GM21528 (cell line): ENCODE data around the gene NKAP.
"Not testable (repeated sequence)": the region's sequence is repeated elsewhere in the genome, so short reads cannot be mapped to it uniquely, and the experiment has no call there.

Experiments
- ATAC-seq: cut with Tn5 transposase; IDR thresholded peaks from one replicate; pipeline ENCODE4 v1.9.1; 2021; ENCODE audit warnings: mild to moderate bottlenecking, moderate library complexity; ENCODE audit not compliant: unreplicated experiment, low FRiP score

NKAP gene

GRCh38 chrX:119943185-119943988 lies at the start of gene NKAP:
Gene NKAP, minus strand, starts transcription at chrX:119943751. Its CDS starts 146 bp downstream, at chrX:119943605.
- ATAC-seq = peak; percentile 85

DNA sequence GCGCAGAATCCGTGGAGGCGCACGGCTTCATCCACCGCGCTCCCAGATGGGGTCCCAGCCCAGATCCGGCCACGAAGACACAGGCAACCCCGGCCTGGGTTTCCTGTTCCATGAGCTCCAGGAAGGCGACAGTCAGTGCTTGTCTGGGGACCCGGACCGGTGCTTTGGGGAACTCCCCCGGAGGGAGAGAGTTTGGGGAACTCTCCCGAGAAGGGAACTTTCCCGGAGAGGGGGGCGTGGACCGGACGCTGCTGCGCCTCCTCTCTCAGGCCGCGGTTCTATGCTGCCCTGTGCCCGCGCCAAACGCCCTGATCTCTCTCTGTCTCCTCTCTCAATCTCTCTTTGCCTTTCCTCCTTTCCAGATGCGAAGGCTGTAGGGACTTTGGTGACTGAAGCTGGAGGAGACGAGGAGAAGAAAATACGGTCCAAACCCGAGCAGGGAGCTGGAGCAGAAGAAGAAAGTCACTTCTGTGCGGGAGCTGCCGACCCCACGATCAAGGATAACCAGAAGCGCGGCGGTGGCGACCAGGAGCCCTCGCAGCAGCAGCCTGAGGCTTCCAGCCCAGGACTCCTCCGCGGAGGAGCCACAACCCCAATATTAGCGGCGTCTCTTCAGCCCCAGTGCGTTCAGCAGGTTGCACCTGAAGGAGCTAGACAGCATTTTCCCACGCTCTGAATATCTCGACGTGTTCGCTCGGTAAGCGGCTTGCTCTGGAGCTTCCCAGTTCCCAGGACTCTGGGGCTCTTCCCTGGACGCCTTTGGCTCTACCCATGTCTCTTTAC lies 47.6 kb upstream of the NKAP start:
- ATAC-seq = no peak

DNA sequence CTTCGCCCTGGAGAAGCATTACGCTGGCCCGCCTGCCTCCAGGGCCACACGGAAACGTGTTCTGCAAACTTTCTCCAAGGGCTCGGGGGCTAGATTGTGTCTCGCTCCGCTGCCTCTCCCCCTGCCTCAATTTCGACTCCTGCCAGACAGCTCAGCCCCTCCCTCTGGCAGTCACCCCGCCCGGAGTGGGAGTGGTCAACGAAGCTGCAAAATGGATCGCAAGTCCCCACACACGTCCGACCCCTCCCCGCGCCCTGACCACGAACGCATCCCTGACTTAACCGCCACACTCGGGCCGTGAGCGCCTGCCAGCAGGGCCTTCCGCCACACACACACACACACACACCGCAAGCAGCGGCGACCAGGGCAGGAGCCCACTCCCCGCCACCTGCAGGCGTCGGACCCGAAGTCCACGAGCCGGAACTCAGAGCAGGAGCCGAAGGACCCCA lies 47.0 kb upstream of the NKAP start:
- no peak for ATAC-seq

DNA sequence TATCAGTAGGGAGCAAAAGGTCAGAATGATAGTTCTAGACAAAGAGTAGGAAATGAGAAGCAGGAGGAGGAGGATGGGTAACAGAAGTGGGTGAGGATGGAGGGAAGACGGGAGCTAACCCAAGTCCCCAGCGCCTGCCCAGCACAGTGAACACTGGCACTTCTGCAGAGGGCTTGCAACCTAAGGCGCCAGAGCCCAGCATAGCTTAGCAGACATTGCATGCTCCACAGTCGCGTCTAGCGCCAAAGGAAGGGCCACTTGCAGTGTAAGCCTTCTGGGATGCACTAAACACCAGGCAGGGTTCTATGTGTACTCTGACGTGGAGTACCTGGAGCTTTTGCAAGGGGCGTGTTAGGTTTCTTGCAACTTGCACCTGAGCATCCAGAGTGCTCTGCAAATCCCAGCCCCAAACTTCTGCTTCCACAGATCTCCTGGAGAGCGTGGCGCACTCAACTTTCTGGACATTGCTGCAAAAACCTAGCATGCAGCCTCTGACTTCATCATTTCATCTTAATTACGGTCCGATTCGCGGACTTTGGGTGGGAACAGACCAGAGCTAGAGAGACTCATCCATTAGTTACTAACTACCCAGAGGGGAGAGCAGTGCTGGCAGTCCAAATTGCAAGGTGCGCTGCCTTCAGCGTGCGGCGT lies 46.5 kb upstream of the NKAP start:
- ATAC-seq = no peak

DNA sequence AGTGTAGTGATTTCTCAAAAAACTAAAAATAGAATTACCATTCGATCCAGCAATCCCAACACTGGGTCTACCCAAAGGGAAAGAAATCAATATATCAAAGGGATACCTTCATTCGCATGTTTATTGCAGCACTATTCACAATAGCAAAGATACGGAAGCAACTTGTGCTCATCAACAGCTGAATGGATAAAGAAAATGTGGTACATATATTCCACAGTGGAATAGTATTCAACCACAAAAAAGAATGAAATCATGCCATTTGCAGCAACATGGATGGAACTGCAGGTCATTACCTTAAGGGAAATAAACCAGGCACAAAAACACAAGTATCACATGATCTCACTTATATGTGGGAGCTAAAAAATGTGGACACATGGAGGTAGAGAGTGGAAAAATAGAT lies 42.7 kb upstream of the NKAP start:
- no peak for ATAC-seq

DNA sequence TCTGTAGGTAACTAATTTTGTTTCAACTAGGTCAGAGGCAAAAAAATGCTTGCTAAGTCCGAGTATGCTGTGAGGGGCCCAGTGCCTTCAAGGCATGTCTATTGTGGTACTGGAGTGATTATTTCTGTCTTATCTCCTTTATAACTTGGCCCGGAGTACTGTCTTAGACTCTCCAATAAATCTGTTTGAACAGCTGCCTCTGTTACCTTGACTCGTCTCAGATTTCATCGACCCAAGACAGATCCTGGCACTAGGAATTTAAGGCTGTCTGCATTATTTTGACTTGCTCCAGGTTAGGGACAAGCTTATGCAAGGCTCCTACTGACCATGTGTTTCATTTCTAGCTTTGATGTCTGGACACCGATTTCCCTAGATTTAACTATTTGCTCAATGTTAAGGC lies 41.1 kb upstream of the NKAP start:
- ATAC-seq = no peak

DNA sequence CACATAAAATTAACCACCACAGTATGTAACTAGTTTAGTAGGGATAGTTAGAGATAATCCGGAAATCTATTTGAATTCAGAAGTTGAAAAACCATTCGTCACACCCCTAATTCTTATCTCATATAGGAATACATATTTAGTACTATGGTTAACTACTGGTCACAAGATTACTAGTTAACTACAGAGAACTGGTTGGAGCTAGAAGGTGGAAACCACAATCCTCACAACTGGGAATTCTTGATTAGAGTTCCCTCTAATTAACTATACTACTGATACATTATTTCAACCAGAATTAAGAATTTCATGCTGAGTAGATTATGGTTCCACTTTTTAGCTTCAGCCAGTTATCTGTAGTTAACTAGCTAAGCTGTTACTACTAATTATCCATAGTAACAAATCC lies 39.9 kb upstream of the NKAP start:
- ATAC-seq = no peak

GRCh38 chrX:119982145-119982544 lies 38.6 kb upstream of the NKAP start:
- ATAC-seq = no peak

GRCh38 chrX:119981286-119982070 lies 37.9 kb upstream of the NKAP start:
- no peak for ATAC-seq

DNA sequence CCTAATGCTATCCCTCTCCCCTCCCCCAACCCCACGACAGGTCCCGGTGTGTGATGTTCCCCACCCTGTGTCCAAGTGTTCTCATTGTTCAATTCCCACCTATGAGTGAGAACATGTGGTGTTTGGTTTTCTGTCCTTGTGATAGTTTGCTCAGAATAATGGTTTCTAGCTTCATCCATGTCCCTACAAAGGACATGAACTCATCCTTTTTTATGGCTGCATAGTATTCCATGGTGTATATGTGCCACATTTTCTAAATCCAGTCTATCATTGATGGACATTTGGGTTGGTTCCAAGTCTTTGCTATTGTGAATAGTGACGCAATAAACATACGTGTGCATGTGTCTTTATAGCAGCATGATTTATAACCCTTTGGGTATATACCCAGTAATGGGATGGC lies 33.6 kb upstream of the NKAP start:
- not testable (repeated sequence) for ATAC-seq

GRCh38 chrX:119971184-119971583 lies 27.6 kb upstream of the NKAP start:
- no peak for ATAC-seq

GRCh38 chrX:119970574-119970973 lies 27.0 kb upstream of the NKAP start:
- no peak for ATAC-seq

- not testable (repeated sequence) for ATAC-seq
These were observed 23.3 kb upstream of the NKAP start for GRCh38 chrX:119966837-119967236.

DNA sequence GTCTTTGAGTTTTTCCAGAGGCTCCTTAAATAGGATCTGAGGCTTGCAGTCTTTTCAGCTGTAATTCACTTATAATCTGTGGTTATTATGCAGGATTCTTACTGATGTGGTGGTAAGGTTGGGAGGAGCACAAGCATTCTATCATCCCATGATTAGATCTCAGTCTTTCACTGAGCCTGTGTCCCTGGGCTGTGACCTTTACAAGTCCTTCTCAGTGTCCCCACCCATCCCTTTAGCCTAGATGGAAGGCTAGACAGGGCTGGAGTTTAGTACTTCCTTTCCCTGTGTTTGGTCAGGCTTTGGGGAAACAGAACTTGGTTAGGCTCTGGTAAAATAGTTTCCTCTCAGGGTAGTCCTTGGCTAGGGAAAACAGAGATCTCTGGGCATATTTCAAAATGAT lies 17.1 kb upstream of the NKAP start:
- ATAC-seq = no peak

- not testable (repeated sequence) for ATAC-seq
These were observed 12.4 kb upstream of the NKAP start for GRCh38 chrX:119955807-119956570.

DNA sequence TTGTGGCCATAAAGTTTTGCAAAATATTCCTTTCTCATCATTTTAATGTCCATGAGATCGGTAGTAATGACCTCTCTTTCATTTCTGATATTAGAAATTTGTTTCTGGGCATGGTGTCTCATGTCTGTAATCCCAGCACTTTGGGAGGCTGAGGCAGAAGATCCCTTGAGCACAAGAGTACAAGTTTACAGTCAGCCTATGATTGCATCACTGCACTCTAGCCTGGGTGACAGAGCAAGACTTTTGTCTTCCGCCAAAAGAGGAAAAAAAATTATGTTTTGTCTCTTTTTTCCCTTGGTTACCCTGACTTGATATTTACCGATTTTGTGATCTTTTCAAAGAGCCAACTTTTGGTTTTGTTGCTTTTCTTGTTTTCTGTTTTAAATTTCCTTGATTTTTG lies 10.8 kb upstream of the NKAP start:
- no peak for ATAC-seq

DNA sequence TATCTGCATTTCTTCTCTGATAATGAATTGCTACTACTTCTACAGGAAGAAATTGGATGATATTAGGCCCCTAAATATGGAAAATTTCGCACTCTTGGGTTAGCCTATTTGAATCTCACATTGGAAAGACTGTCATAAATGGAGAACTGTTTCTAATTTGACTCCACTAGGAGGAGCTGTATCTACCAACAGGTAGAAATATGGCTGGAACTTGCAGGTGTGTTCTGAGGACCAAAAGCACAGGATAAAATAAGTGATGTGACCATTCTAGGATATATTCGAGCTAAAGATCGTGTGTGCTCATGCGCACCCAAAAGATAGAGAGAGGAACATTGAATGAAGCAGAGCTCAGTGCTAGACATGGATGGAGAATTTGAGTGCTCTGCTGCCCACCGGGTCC lies 4.8 kb upstream of the NKAP start:
- ATAC-seq = no peak

GRCh38 chrX:119945481-119945880 lies 1.9 kb upstream of the NKAP start:
- no peak for ATAC-seq

- ATAC-seq = peak; percentile 26
These were observed 743 bp downstream of the NKAP start for GRCh38 chrX:119942831-119943184.
